Stimulated activated CD8-positive, alpha-beta memory T cell treated with anti-CD3 and anti-CD28 coated beads, Interleukin-15, amount 100 ng/mL, for 1 hour (primary cell): ENCODE measurements around the gene WWOX.

Experiments
- DNase-seq: peaks from one replicate; pipeline ENCODE4 v3.0.0-alpha.2; 2020; ENCODE audit warnings: low read depth

The WWOX gene

GRCh38 chr16:79181419-79181818 lies 1082.0 kb downstream of the WWOX start:
- DNase-seq, result no peak

- DNase-seq, result no peak
These were observed 1083.2 kb downstream of the WWOX start for GRCh38 chr16:79182616-79183015.

- no peak for DNase-seq
These were observed 1084.1 kb downstream of the WWOX start for GRCh38 chr16:79183571-79183970.

GRCh38 chr16:79184464-79185030 lies 1085.1 kb downstream of the WWOX start:
- DNase-seq, result no peak

- no peak for DNase-seq
These were observed 1086.3 kb downstream of the WWOX start for GRCh38 chr16:79185711-79186110.

GRCh38 chr16:79186196-79186595 lies 1086.7 kb downstream of the WWOX start:
- no peak for DNase-seq

GRCh38 chr16:79188115-79188738 lies 1088.8 kb downstream of the WWOX start:
- no peak for DNase-seq

- no peak for DNase-seq
These were observed 1089.3 kb downstream of the WWOX start for GRCh38 chr16:79188739-79189122.

- no peak for DNase-seq
These were observed 1091.1 kb downstream of the WWOX start for GRCh38 chr16:79190542-79190941.

- DNase-seq, result no peak
These were observed 1092.5 kb downstream of the WWOX start for GRCh38 chr16:79191933-79192332.

- DNase-seq, result no peak
These were observed 1093.5 kb downstream of the WWOX start for GRCh38 chr16:79192904-79193303.

- no peak for DNase-seq
These were observed 1094.8 kb downstream of the WWOX start for GRCh38 chr16:79194291-79194690.

- DNase-seq, result no peak
These were observed 1096.5 kb downstream of the WWOX start for GRCh38 chr16:79195938-79196337.

GRCh38 chr16:79201436-79201835 lies 1102.0 kb downstream of the WWOX start:
- DNase-seq, result no peak

GRCh38 chr16:79202977-79203376 lies 1103.5 kb downstream of the WWOX start:
- no peak for DNase-seq

- no peak for DNase-seq
These were observed 1105.0 kb downstream of the WWOX start for GRCh38 chr16:79204486-79204885.

GRCh38 chr16:79206889-79207288 lies 1107.4 kb downstream of the WWOX start:
- no peak for DNase-seq

- no peak for DNase-seq
These were observed 1109.9 kb downstream of the WWOX start for GRCh38 chr16:79209308-79209707.

GRCh38 chr16:79210607-79211006 lies 1111.2 kb downstream of the WWOX start:
- DNase-seq, result no peak

- no peak for DNase-seq
These were observed 1112.1 kb downstream of the WWOX start for GRCh38 chr16:79211586-79211985.

- DNase-seq, result no peak
These were observed 1112.8 kb downstream of the WWOX start for GRCh38 chr16:79212114-79212791.

GRCh38 chr16:79213214-79213613 lies 1113.8 kb downstream of the WWOX start:
- no peak for DNase-seq

- DNase-seq, result no peak
These were observed 1115.8 kb downstream of the WWOX start for GRCh38 chr16:79215289-79215688.
